GM18858 (cell line): ENCODE measurements around the gene NCAM1.

Experiments used
- ATAC-seq: cut with Tn5 transposase; IDR thresholded peaks from one replicate; pipeline ENCODE4 v1.9.1; 2021; ENCODE audit not compliant: unreplicated experiment

The NCAM1 gene

GRCh38 chr11:112968941-112969713 lies 7.9 kb downstream of the NCAM1 start:
- ATAC-seq = no peak

DNA sequence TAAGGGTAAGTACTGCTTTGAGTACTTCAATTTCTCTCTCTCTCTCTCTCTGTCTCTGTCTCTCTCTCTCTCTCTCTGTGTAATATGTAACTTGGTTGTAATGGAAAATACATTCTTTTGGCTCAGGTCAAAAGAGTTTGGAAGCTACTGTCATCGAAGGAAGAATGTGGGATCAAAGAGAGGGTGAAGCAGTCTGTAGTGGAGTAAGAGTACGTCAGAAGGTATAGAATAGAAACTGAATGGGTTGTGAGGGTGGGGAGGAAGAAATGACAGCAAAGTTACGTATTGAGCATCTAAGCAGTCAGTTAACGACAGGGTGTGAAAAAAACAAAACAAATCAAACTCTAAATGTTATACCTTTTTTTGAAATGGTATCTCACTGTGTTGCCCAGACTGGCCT lies 10.0 kb downstream of the NCAM1 start:
- ATAC-seq = no peak

- ATAC-seq = no peak
Observed at GRCh38 chr11:112971827-112972226, 10.6 kb downstream of the NCAM1 start.

DNA sequence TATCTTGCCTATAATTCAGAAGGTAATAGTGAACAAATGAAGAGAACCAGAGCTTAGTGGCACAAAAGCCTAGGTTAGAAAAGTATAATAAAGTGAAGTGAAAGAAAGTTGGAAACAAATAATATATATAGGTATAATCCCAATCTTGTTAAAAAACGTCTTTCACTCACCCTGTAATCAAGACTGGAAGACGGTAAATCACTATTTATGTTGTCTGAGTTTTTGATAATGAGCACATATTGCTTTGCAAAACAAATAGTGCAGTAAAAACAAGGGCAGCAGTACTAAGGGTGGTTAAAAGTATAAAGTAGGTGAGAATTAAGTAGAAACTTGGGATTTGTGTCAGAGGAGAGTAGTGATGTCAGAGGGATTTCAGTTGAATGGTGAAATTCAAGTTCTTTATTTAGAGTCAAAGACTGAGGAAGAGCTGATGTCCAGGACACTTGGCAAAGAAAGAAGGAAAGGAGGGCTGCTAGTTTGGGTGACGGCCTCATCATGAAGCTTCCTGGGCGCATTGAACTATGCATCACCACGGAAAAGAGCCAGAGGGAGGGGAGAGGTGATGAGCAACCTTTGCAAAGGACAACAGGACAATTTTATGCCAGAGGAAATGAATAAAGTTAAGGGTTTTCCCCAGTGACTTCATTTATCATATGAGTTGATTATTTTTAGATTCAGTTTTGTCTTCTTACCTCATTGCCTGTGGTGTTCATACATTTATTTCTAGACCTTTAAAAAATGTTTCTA lies 11.4 kb downstream of the NCAM1 start:
- ATAC-seq = no peak

- no peak for ATAC-seq
Observed at GRCh38 chr11:112975051-112975450, 13.8 kb downstream of the NCAM1 start.

DNA sequence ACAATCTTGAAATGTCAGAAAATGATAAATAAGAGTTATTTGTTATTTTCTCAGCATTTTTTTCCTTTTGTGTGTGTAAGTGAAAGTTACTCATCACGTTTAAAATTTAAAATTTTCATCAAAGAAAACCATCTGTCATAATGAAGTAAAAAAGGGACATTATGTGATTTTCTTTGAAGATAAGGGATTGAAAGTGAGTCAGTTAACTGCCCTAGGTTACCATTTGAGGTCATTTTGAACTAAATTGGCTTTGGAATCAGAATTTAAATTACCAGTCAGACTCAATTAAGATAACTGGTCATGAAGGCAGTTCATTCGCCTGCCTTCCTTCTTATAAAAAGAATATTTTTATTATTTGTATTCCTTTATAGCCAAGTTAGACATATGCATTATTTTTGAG lies 14.3 kb downstream of the NCAM1 start:
- no peak for ATAC-seq

- ATAC-seq = no peak
Observed at GRCh38 chr11:112977755-112978154, 16.5 kb downstream of the NCAM1 start.

GRCh38 chr11:112983887-112984286 lies 22.7 kb downstream of the NCAM1 start:
- ATAC-seq = no peak

GRCh38 chr11:112989198-112989597 lies 28.0 kb downstream of the NCAM1 start:
- ATAC-seq = no peak

- no peak for ATAC-seq
Observed at GRCh38 chr11:112993808-112994207, 32.6 kb downstream of the NCAM1 start.

GRCh38 chr11:112995423-112996090 lies 34.3 kb downstream of the NCAM1 start:
- ATAC-seq = no peak

- ATAC-seq = no peak
Observed at GRCh38 chr11:112996994-112997393, 35.8 kb downstream of the NCAM1 start.

GRCh38 chr11:112997857-112998466 lies 36.7 kb downstream of the NCAM1 start:
- no peak for ATAC-seq

GRCh38 chr11:112999520-112999919 lies 38.3 kb downstream of the NCAM1 start:
- no peak for ATAC-seq

GRCh38 chr11:113001709-113002108 lies 40.5 kb downstream of the NCAM1 start:
- no peak for ATAC-seq

GRCh38 chr11:113006896-113007445 lies 45.8 kb downstream of the NCAM1 start:
- ATAC-seq = no peak

GRCh38 chr11:113014262-113015097 lies 53.3 kb downstream of the NCAM1 start:
- ATAC-seq = no peak

- no peak for ATAC-seq
Observed at GRCh38 chr11:113015098-113015455, 53.9 kb downstream of the NCAM1 start.

- ATAC-seq = no peak
Observed at GRCh38 chr11:113016905-113017304, 55.7 kb downstream of the NCAM1 start.

DNA sequence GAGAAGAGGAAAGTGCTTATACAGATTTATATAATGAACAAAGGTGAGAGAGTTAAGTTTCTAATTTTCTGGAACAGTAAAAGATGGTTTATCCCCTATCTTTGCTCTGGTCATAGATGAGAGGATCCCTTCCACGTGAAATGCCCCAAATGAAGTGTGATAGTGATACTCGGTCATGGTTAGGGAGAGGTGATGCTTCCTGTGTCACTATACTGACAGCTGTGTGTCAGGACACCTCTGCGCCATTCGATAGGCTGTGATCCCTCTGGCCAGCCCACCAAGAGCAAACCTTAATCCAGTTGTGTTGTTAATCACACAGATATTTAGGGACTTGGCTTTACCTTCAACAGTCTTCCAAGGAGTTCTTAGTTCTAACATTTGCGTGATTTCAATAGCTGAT lies 57.7 kb downstream of the NCAM1 start:
- no peak for ATAC-seq
